AML-193 (cell line): Measurements from ENCODE around the gene THBS2.
"Not testable (repeated sequence)": the region's sequence is repeated elsewhere in the genome, so short reads cannot be mapped to it uniquely, and the experiment has no call there.

Experiments used
- DNase-seq, 2 experiments: peaks; one replicate each; lab custom pipeline; 2025; lab: John Stamatoyannopoulos, UW

THBS2 gene

GRCh38 chr6:169184419-169184818 lies 69.2 kb downstream of the THBS2 start:
- DNase-seq, result no peak

GRCh38 chr6:169183233-169183632 lies 70.4 kb downstream of the THBS2 start:
- no peak for DNase-seq

- DNase-seq, result not testable (repeated sequence)
Measured at GRCh38 chr6:169179831-169180230, 73.8 kb downstream of the THBS2 start.

GRCh38 chr6:169177516-169178166 lies 76.0 kb downstream of the THBS2 start:
- no peak for DNase-seq

DNA sequence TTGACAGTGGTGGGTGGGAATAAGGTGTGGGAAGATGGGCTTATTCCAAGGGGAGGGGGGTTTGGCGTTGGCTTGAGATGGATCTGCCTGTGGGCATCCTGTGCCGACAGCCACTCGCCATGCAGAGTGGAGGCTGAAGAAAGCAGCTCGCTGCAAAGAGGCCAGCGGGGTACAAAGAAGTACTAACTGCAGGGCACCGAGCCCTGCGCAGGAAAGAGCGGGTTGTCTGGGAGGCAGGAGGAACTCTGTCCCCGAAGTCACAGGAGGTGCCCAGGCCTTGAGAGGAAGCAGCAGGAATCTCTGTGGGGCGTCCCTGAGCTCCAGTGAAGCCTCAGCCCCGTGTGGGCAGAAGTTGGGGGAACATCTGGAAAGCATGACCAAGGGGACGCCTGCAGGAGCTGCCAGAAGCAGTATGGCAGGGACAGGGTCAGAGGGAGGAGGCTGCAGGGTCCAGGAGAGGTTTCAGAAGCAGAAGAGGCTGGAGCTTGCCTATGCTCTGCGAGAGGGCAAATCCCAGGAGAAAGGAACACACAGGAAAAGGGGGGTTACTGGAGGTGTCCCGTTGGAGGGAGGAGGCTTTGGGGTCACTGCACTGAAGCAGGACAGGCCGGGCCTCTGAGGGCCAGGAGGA lies 77.2 kb downstream of the THBS2 start:
- no peak for DNase-seq

DNA sequence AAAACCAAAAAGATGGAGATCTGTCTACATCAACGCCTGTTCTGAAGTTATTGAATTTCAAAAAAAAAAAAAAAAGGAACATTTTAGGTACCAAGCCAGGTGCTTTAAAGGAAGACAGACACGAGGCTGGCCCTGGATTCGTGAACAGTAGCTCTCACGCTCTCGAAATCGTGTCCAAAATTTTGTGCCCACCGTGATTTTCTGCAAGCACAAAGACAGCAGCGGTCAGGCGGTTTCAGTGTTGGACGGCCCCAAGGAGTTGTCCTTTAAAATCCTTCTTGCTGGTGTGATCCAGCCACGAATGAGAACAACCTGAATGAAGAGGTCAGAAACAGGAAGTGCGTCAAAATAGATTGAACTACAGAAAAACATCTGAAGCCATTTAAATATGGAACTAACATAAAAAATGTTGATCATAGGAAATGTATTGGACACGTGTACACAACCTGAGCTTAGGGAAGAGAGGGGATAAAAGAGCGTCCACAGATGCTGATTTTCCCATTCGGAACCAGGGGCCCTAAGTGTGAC lies 78.2 kb downstream of the THBS2 start:
- DNase-seq, result no peak

DNA sequence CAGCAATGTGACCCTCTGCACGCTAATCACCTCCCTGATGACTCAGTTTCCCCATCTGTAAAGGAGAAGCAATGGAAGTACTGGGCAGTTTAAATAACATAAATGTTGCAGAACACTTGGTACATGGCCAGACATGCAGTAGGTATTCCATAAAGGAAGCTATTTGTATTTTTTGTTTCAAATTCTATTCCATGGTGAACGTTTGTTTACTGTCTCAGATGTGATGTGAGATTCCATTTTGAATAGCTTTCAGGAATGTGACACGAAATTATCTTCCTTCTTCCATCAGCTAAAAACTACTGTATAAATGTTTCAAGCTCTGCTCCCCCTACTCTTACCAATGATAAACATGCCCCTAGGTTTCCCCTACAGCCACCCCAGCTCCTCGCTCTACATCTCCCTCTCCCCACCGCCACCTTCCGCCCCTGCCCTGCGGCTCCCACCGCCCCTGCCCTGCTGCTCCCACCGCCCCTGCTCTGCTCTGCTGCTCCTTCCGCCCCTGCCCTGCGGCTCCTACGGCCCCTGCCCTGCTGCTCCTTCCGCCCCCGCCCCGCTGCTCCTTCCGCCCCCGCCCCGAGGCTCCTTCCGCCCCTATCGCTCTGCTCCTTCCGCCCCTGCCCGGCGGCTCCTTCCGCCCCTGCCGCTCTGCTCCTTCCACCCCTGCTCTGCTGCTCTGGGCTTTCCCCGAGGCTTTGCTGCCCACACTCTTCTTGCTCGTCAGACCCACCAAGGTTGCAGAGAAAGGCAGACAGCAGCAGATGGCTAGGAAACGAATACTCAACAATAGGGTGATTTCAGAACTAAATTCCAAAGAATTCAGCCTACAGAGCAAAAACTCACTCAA lies 78.9 kb downstream of the THBS2 start:
- no peak for DNase-seq

- DNase-seq, result no peak
Measured at GRCh38 chr6:169173532-169174268, 79.9 kb downstream of the THBS2 start.

- no peak for DNase-seq
Measured at GRCh38 chr6:169172946-169173345, 80.7 kb downstream of the THBS2 start.

- DNase-seq, result no peak
Measured at GRCh38 chr6:169172456-169172855, 81.2 kb downstream of the THBS2 start.

DNA sequence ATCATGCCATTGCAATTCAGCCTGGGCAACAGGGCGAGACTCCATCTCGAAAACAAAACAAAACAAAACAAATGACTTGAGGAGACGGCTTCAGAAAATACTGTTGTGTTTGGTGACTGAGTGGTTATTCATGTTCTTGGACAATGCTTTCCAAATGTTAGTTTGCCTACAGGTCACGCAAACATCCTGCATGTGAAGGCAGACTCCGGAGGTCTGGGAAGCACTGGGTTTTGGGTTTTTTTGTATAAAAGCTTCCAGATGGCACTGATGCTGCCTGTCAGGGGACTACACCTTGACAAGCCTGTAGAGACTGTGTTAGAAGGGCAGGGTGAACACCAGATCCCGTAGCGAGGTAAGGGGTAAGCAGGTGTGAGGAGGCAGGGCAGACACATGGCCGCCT lies 81.7 kb downstream of the THBS2 start:
- DNase-seq, result no peak

GRCh38 chr6:169171016-169171415 lies 82.6 kb downstream of the THBS2 start:
- no peak for DNase-seq

GRCh38 chr6:169170583-169170955 lies 83.1 kb downstream of the THBS2 start:
- no peak for DNase-seq

- no peak for DNase-seq
Measured at GRCh38 chr6:169169941-169170582, 83.6 kb downstream of the THBS2 start.

DNA sequence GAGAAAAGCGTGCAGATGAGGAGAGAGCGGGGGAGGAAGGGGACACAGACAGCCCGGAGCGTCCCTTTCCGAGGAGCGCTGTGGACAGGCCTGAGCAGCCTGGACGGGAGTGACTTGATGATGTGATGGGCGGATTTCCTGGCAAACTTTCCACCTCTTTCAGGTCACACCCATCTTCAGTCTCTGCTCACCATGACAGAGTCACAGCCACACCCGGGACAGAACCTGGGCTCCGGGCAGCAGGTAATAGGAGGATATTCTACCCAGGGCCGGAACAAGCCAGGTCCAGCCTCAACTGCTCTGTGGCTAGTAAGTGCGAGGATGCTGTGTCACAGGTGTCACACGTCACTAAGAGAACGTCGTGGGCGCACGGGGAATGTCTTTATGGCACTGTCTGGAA lies 84.3 kb downstream of the THBS2 start:
- no peak for DNase-seq

- DNase-seq, result no peak
Measured at GRCh38 chr6:169168706-169169105, 84.9 kb downstream of the THBS2 start.

DNA sequence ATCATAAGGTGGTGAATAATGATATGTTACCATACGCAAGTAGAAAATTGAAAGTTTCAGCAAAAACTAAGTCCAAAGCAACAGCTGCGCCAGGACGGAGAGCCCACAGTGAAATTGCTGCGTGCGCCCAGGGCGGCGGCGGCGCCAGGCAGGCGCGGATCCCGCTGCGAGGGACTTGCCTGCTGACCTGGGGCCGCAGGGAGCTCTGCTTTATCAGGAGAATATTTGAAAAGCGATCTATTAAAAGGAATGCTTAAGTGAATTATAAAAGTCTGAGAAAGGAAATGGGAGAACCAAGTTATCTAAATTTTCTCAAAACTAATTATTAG lies 85.4 kb downstream of the THBS2 start:
- DNase-seq, result no peak

- DNase-seq, result no peak
Measured at GRCh38 chr6:169167581-169168301, 85.9 kb downstream of the THBS2 start.

DNA sequence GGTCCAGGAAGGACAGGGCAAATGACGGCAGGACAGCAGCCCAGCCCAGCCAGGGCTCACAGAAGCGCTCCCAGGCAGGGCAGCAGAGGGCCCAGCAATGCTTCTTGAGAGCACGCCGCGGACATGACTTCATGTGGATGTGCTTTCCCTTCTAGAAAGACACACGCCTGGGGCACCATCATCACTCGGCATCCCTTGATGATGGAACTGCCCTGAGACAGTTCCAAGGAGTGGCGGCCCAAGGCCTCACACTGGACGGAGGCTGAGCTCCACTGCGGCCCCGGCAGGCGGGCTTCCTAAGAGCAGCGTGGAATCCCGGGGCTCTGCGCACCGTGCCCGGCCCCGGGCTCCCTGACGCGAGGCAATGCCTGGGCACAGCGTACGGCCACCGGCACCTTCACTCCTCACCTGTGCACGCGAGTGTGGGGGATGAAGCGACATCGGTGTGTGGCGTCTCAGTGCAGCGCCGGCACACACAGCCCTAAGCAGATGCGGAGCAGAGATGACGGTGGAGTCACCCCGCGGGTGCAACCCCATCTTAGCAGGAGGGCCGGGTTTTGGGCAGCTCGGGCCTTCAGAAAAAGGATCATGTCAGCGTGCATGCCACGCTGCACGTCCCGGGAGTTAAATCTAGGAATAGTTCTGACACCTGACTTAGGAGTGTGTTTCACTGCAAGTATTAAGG lies 86.6 kb downstream of the THBS2 start:
- no peak for DNase-seq
